ENCODE results near the gene BUD23. TPM values are rescaled to one million over a fixed set of nuclear protein-coding genes. Genes with fewer than 3 reads are reported as not detected.

Gene BUD23
- total RNA-seq, 1 donor from 2014 or later = 42.4 TPM

GRCh38 chr7:73723813-73724212 lies 40.4 kb downstream of the BUD23 start:
- Histone ChIP-seq H3K27me3 (ENCODE audit: low read depth) (peaks cover 9% of the 10 kb centered on the region), H3K36me3 (no peaks in the 10 kb centered on the region), H3K4me1 (peaks cover 4% of the 10 kb centered on the region), H3K27ac (no peak overlapping the region), H3K9me3 (no peaks in the 10 kb centered on the region), H3K4me3 (no peak overlapping the region)
- ATAC-seq (no peak), DNase-seq (no peak)
- TF ChIP-seq CTCF (IDR thresholded peaks at IDR 0.05) = no peak
- intact Hi-C loops (cut with DNase I) = loop anchor here (10.0 kb wide), 1 partner anchor 119 kb away; no protein-coding TSS in a partner anchor

- ATAC-seq (peak; percentile 20 to 30), DNase-seq (no peak)
- intact Hi-C loops (cut with DNase I) = loop anchor here (10.0 kb wide), 1 partner anchor 121 kb away; no protein-coding TSS in a partner anchor
- Histone ChIP-seq H3K27me3 (ENCODE audit: low read depth) (peaks cover 9% of the 10 kb centered on the region), H3K4me1 (no peaks in the 10 kb centered on the region), H3K9me3 (no peaks in the 10 kb centered on the region), H3K4me3 (no peak overlapping the region), H3K27ac (no peak overlapping the region), H3K36me3 (no peaks in the 10 kb centered on the region)
- TF ChIP-seq CTCF (IDR thresholded peaks at IDR 0.05) = no peak
These were observed 42.7 kb downstream of the BUD23 start for GRCh38 chr7:73726083-73726466.

- DNase-seq = no peak
- intact Hi-C loops (cut with DNase I) = loop anchor here (10.0 kb wide), 1 partner anchor 123 kb away; no protein-coding TSS in a partner anchor
- H3K9me3 ChIP-seq = no peaks in the 10 kb centered on the region
- peaks cover 9% of the 10 kb centered on the region for H3K27me3 ChIP-seq (ENCODE audit: low read depth)
- no peak overlapping the region for H3K4me3 ChIP-seq
- H3K36me3 ChIP-seq = no peaks in the 10 kb centered on the region
- no peak for TF ChIP-seq CTCF (IDR thresholded peaks at IDR 0.05)
- ATAC-seq = no peak
- no peak overlapping the region for H3K27ac ChIP-seq
- H3K4me1 ChIP-seq = no peaks in the 10 kb centered on the region
These were observed 44.6 kb downstream of the BUD23 start for GRCh38 chr7:73727952-73728351.

GRCh38 chr7:73728551-73728950 lies 45.2 kb downstream of the BUD23 start:
- ATAC-seq (no peak), DNase-seq (no peak)
- Histone ChIP-seq H3K9me3 (no peaks in the 10 kb centered on the region), H3K36me3 (no peaks in the 10 kb centered on the region), H3K4me1 (no peaks in the 10 kb centered on the region), H3K27ac (no peak overlapping the region), H3K4me3 (no peak overlapping the region), H3K27me3 (ENCODE audit: low read depth) (peaks cover 9% of the 10 kb centered on the region)
- TF ChIP-seq CTCF (IDR thresholded peaks at IDR 0.05) = no peak
- intact Hi-C loops (cut with DNase I) = loop anchor here (10.0 kb wide), 1 partner anchor 124 kb away; no protein-coding TSS in a partner anchor

GRCh38 chr7:73730485-73730884 lies 47.1 kb downstream of the BUD23 start:
- peaks cover 9% of the 10 kb centered on the region for H3K27me3 ChIP-seq (ENCODE audit: low read depth)
- no peaks in the 10 kb centered on the region for H3K36me3 ChIP-seq
- no peak for TF ChIP-seq CTCF (IDR thresholded peaks at IDR 0.05)
- no peak for DNase-seq
- ATAC-seq = no peak
- H3K9me3 ChIP-seq = no peaks in the 10 kb centered on the region
- peaks cover 11% of the 10 kb centered on the region for H3K4me1 ChIP-seq
- H3K27ac ChIP-seq = no peak overlapping the region
- H3K4me3 ChIP-seq = no peak overlapping the region
- intact Hi-C loops (cut with DNase I) = no loop called here

Data from lower lobe of right lung (tissue), 2 donors.